ENCODE results near the gene EI24.

- TF ChIP-seq CTCF (IDR thresholded peaks at IDR 0.05; ENCODE audit: insufficient read depth, low read depth, low read length) (no peak), EZH2 (IDR thresholded peaks at IDR 0.05; ENCODE audit: insufficient read depth, low read length) (no peak)
Observed at GRCh38 chr11:125570952-125571351, 1.7 kb downstream of the EI24 start.

Data from astrocyte (in vitro differentiated cells and primary cell).